HG03469 (cell line): ENCODE data around the gene FOXM1.

ENCODE experiments used
- ATAC-seq: cut with Tn5 transposase; IDR thresholded peaks from one replicate; pipeline ENCODE4 v1.9.1; 2021; ENCODE audit warnings: mild to moderate bottlenecking, moderate library complexity, moderate number of reproducible peaks; ENCODE audit not compliant: unreplicated experiment

FOXM1 gene, protein sequence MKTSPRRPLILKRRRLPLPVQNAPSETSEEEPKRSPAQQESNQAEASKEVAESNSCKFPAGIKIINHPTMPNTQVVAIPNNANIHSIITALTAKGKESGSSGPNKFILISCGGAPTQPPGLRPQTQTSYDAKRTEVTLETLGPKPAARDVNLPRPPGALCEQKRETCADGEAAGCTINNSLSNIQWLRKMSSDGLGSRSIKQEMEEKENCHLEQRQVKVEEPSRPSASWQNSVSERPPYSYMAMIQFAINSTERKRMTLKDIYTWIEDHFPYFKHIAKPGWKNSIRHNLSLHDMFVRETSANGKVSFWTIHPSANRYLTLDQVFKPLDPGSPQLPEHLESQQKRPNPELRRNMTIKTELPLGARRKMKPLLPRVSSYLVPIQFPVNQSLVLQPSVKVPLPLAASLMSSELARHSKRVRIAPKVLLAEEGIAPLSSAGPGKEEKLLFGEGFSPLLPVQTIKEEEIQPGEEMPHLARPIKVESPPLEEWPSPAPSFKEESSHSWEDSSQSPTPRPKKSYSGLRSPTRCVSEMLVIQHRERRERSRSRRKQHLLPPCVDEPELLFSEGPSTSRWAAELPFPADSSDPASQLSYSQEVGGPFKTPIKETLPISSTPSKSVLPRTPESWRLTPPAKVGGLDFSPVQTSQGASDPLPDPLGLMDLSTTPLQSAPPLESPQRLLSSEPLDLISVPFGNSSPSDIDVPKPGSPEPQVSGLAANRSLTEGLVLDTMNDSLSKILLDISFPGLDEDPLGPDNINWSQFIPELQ

DNA sequence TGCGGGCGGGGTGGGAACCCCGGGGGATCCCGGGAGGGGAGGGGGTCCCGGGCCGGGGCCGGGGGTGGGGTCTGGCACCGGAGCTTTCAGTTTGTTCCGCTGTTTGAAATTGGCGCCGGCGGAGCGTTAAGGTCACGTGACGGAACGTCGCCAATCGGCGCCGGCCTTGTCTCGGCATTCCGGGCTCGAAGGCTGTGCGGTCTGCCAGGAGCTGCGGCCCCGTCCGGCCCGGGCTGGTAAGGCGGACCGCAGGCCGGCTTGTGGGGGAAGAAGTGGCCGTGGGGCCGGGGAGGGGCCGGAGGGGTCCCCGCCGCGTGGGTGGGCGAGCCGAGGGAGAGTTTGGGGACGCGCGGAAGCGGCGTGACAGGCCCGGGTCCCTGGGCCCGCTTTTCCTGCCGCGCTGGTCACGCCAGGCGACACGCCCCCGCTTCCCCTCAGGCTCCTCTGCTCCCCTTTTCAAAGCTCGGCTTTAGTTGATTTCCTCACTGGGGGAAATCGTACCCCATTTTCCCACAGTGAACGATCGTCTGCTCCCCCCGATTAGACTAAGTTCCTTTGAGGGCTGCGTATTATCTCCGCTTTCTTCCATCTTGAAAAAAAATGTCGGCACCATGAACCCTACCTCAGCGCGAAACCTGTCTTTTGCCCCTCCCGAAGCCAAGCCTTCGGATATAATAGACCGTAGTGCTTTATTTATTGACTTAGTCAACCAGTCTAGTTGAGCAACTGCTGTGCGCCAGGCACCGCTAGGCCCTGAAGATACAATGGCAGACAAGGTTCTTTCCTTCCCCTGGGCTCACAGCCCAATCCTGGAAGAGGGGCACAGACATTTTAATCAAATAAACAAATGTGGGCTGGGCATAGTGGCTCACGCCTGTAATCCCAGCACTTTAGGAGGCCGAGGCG is at the start of gene FOXM1, which contains the start of gene RHNO1:
TSS of gene FOXM1 (minus strand) at position 128 of the 906 bp plus-strand sequence. CDS start 2,696 bp downstream, outside the sequence.
TSS of gene RHNO1 (plus strand) at position 177 of the 906 bp plus-strand sequence. CDS start 8,144 bp downstream, outside the sequence.
- ATAC-seq: peak; percentile 40

DNA sequence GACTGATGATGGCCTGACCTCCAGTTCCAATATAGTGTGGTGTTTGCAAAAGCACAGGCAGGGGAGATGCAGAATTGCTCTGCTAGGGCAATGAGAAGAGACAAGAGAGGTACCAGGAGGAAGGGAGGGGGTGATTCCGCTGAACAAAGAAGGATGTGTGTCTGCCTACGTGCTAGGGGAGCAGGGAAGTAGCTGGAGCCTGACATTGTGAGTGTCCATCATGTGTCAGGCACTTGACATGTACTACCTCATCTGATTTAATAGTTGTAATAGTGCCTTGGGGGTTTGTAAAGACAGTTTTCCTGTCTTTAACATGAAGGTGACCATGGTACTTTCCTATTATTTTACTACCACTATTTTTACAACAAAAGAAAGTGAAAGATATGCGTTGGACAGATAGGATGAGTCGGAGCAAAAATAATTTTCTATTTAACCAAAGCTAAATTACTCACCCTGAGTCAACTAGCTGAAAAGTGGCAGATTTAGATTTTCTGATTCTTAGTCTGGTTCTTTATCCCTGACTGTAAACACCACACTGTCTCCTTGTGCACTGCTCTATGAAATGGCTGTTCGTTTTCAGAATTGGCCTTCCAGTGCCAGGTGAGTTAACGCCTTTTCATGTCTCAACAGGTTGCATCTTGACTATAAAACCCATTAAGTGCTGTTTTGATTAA is 48.5 kb upstream of the FOXM1 start:
- no peak for ATAC-seq

DNA sequence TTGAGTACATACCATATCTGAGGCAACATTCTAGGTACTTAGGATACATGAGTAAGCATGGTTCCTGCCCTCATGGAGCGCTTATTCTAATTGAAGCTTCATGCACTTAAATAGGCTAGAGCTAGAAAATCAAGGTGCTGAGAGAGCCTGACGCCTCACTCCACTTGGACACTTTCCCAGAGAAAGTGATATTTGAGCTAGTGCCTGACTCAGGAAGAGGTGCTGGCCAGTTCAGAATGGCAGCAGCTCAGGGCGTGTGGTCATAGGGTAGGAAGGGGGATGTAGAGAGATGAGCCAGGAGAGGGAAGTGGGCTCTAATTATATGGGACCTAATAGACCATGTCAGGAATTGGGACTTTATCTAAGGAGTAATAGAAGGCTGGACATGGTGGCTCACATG is 47.0 kb upstream of the FOXM1 start:
- no peak for ATAC-seq

DNA sequence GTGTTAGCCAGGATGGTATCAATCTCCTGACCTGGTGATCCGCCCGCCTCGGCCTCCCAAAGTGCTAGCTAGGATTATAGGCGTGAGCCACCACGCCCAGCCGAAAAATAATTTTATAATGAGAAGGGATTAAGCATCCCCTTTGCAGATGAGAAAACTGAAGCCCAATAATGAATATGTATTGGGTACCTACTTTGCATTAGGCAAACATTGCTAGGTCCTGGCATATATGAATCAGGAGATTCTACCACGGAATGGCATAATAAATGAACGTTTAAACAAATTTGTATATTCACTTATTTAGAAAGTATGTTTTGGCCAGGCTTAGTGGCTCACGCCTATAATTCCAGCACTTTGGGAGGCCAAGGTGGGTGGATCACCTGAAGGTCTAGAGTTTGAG is 46.1 kb upstream of the FOXM1 start:
- ATAC-seq: no peak

DNA sequence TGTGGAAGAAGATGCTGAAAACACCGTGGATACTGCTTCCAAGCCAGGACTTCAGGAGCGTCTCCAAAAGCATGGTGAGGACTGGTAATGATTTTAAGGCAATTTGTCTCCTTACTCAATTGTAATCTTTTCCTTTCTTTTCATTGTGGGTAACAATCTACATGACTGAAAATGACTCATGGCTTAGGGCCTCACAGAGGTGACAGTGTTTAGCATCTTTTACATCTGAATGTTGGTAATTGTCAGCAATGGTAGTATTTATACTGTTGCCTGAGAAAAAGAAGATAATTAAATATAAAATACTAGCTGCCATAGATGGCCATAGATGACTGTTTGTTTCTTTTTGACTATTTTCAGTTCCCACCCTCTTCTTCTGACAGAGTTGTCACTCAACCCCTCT is 45.4 kb upstream of the FOXM1 start:
- no peak for ATAC-seq

DNA sequence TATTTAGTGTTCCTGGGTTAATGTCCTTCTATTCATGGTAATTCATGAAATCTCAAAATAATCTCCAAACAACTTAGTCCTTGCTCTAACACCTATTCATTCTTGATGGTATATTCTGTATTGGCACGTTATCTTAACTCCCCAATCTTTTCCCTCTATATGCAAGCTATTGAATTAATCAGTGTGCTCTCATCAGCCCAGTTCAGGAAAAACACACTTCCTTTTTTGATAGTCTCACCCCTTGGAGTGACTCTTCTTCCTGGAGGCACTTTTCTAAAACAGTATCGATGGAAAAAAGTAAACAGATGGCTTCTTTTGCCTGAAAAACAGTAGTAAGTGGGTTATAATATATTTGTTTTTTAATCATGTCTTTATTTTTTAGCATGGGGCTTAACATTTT is 42.3 kb upstream of the FOXM1 start:
- no peak for ATAC-seq

DNA sequence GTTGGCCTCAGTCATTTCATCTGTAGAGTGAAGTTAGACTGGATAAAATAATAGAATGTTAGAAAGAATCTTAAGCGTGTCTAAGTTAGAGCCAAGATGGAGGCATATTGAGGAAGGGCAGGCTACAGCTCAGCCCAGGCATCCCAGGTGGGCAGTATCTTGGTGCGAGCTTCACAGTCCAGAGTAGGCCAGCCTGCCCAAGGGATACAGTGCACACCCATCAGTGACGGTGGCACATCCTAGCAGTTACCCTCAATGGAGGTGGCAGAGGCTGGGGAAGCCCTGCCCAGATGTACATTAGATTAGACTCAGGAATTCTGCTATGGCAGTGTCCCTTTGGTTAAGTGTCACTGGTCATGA is 35.2 kb upstream of the FOXM1 start:
- ATAC-seq: no peak

DNA sequence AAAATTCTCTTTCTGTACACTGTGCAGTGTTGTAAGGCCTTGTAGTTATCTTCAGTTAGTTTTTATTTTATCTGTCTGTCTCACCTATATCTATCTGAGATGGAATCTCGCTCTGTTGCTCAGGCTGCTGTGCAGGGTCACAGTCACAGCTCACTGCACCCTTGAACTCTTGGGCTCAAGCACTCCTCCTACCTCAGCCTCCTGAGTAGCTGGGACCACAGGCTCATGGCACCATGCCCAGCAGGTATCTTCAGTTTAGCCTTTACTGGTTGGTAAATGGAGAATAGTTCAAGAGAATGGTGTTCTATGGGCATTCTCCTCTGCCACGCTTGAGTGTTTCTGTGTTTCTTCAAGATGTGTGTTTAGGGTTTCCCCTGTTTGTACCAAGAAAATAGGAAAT is 27.3 kb upstream of the FOXM1 start:
- no peak for ATAC-seq

DNA sequence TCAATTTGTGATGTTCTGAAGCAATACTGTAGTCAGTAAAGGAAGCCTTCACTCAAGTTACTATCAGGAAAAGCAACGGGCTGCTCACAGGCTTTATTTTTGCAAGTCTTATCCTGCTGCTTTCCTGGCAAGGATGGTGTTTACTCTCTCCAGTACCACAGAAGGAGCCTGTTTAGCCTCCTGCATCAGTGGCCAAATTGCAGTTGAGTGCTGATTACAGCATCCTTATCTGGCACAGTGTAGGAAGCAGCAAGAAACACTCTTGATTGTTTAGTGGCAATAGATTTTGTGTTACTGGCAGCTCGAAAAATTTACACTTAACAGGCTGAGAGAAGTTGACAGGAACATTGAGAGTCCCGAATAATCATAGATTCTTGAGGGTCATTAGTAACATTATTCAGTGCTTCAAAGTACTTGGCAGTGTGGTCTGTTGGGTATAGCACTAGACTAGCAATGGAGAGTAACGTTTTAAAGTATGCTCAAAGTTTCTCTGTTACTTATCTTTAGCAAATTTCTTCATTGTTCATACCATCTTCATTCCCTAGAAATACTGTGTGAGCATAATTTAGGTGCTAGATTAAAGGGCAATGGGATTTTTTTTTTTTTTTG is 25.4 kb upstream of the FOXM1 start:
- ATAC-seq: no peak

DNA sequence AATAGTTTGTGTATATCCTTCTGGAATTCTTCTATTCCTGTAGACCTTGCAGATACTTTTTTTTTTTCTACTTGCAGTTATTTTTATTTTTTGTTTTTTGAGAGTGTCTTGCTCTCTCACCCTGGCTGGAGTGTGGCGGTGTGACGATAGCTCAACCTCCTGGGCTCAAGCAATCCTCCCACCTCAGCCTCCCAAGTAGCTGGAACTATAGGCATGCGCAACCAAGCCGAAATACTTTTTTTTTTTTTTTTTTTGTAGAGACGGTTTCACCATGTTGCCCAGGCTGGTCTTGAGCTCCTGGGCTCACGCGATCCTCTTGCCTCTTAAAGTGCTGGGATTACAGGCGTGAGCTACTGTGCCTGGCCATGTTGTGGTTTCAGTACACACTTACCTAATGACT is 23.7 kb upstream of the FOXM1 start:
- ATAC-seq: no peak

DNA sequence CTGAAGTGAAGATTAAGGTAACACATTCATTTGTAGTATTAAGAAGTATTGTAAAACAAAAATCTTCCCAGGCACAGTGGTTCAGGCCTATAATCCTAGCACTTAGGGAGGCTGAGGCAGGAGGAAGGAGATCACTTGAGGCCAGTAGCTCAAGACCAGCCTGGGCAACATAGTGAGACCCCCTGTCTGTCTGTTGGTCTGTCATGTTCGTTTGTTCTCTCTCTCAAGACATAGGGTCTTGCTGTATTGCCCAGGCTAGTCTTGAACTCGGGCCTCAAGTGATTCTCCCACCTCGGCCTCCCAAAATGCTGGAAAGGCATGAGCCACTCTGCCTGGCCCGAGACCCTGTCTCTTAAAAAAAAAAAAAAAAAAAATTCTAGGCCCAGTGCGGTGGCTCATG is 20.4 kb upstream of the FOXM1 start:
- ATAC-seq: no peak

DNA sequence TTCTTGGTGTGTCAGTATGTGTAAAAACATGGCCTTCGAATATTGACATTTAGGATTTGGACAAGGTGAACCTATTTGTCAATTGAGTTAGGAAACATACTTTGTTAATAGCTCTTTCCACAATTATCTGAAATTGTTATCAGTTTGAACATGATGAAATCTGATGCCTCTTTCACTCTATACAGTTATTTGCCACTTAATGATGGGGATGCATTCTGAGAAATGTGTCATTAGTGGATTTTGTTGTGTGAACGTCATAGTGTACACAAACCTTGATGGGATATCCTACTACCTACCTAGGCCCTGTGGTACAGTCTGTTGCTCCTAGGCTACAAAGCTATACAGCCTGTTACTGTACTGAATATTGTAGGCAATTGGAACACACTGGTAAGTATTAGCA is 18.5 kb upstream of the FOXM1 start:
- ATAC-seq: no peak

DNA sequence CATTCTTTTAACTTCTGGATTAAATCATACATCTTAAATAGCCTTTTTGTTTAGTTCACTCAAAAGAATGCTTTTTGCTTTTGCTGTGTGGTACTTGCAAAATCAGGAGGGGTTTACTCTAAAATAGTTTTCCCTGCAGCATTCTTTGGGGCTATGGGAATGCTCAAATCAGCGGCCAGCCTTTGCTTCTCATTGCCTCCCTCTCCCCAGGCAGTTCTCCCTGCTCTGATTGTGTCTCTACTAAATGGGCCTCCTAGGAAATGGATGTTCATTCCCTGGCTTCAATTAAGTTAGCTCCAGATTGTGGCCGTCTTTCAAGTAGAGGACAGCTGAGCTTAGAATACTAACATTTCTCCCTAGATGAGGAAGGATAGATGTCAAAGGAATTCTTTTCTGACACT is 18.1 kb upstream of the FOXM1 start:
- no peak for ATAC-seq

DNA sequence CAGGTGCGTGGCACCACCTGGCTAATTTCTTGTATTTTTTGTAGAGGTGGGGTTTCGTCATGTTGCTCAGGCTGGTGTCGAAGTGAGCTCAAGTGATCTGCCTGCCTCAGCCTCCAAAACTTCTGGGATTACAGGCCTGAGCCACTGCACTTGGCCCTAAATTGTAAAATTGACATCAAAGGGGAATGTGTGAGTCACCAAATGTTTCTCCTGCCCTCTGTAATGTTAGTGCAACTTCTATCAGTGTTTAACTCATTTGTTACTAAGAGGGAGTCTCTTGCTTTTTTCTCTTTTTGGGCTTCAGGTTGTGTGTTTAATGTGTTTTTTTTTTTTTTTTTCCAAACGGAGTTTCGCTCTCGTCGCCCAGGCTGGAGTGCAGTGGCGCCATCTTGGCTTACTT is 16.0 kb upstream of the FOXM1 start:
- no peak for ATAC-seq

DNA sequence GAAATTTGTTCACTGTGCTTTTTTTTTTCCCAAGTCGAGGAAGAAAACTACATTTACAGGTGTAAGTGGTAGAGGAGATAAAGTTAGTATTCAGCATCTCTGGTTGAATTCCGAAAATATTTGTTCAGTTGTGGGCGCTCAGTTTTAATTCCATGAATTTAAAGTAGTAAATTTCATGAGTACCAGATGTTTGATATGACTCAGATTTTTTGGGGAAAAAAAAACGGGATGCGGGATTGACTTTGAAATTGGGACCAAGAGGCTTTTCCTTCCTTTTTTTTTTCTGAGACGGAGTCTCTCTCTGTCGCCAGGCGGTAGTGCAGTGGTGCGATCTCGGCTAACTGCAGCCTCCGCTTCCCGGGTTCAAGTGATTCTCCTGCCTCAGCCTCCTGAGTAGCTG is 15.3 kb upstream of the FOXM1 start:
- ATAC-seq: no peak

DNA sequence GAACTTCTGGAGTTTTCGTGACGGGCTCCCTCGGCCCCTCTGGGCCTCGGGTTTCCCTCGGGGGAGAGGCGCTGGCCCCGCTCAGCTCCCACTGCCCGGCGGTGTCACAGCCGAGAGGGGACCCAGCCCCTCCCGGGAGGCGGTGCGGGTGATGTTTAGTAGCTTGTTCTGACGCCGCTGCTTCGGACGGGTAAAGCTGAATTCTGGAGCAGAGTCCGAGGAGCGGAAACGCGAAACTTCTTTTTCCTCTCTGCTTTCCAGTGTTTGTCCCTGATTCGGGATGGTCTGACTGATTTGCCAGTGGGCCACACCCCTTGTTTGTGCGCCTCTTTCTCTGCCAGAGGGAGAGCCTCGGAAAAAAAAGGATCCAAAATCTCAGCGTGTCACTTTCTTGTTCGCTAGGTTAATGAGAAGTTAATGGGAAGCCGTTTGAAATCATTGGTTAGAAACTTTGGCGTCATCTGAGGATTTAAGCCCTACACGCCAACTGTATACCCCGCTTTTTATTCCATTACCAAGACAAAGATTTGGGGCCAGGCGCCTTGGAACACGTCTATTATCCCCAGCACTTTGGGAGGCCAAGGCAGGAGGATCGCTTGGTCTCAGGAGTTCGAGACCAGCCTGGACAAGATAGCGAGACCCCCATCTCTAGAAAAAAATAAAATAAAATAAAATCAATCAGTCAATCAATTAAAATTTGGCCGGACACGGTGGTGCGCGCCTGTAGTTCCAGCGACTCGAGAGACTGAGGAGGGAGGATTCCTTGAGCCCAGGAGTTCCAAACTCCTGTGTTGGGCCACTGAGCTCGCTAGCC is 14.5 kb upstream of the FOXM1 start:
- ATAC-seq: no peak

DNA sequence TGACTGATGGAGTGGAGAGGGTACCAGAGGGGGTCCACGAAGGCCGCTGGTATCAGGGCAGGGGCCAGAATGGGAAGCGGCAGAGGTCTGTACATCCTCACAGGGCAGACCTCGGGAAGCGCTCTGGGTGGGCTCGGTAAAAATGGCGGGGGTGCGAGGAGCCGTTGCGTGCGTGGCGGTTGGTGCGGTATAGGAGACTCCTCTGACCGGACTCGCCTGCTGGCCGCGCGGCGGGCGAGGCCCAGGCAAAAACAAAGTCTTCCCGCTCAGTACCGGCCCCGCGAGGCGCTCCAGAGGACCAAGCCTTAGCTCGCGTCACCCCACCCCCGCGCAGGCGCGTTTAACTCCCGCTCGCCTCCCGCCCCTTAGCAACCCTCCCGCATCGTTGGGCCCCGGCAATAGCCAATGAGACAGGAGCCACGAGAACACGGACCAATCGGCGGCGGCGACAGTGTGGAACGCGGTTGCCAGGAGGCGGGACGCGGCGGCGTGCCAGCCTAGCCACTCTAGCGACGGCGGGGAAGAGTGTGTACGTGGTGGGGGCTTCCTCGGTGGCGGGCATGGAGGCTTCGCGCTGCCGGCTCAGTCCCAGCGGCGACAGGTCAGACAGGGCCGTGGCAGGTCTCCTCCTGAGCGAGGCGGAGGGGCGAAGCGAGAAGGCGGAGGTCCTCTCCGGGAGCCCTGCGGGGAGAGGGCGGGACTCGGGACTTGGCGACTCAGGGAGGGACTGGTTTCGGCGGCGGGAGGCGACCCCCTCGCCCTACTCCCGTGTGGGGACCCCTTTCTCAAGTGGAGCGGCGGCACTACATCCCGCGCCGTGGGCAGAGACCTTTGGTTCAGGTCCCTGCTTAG is 13.6 kb upstream of the FOXM1 start, which contains the start of gene TULP3:
TSS of gene TULP3 (plus strand) at position 504 of the 852 bp plus-strand sequence. CDS start at position 561, 57 bp downstream.
- peak; percentile 90 for ATAC-seq

DNA sequence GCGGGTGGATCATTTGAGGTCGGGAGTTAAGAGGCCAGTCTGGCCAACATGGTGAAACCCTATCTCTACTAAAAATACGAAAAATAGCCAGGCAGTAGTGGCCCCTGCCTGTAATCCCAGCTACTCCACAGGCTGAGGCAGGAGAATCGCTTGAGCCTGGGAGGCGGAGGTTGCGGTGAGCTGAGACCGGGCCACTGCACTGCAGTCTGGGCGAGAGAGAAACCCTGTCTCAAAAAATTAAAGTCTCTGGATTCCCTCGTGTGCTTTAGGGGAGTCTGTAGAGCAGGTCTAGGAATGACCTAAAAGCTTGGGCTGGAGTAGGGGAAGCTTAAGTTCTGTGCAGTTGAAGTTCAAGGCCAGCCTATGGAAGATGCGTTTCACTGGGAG is 13.0 kb upstream of the FOXM1 start:
- ATAC-seq: no peak
